Endothelial cell of umbilical vein (primary cell): ENCODE measurements around the gene OSBPL8. TPM values are rescaled to one million over a fixed set of nuclear protein-coding genes. Genes with fewer than 3 reads are reported as not detected.

Experiments used
- BruUV-seq: library from RNA; stranded (reverse); fragments of 400-500 nt; replicated peaks from 2 replicates; lab custom pipeline; 2021; lab: Mats Ljungman, UMichigan
- CTCF ChIA-PET: fragments of 300-600, 350-600 bp; sonication (Branson Sonifier 250); formaldehyde crosslinking; loops from one replicate; lab custom pipeline; 2021; ENCODE audit warnings: antibody characterized with exemption, inconsistent platforms; lab: Charles Lee
- POLR2A ChIA-PET: fragments of 300-600, 350-600 bp; sonication (Branson Sonifier 250); formaldehyde crosslinking; loops from one replicate; lab custom pipeline; 2021; ENCODE audit warnings: antibody characterized with exemption, inconsistent platforms; lab: Charles Lee
- DNase-seq: peaks from one replicate; pipeline ENCODE4 v3.0.0-alpha.2; 2011; ENCODE audit warnings: low read depth, low spot score
- FAIRE-seq: peaks from 2 replicates; lab custom pipeline; 2011; peaks lifted over from hg19 to GRCh38; lab: Jason Lieb, UNC
- H2AFZ ChIP-seq: 2 replicates; pipeline ENCODE4 v1.6.0; 2012; ENCODE audit warnings: low read depth, low read length, control low read depth, inconsistent platforms
- H3K27ac ChIP-seq: 2 replicates; pipeline ENCODE4 v1.5.1; 2011; ENCODE audit warnings: low read depth, mild to moderate bottlenecking, control low read depth, low read length, moderate library complexity; ENCODE audit not compliant: insufficient read depth
- H3K27me3 ChIP-seq, 2 experiments: 2 replicates each; pipeline versions ENCODE4 v1.6.0 to v1.6.1; 2011; ENCODE audit warnings: low read length in 2 of 2, mixed read lengths in 1 of 2; ENCODE audit not compliant: control insufficient read depth in 2 of 2, insufficient read depth in 2 of 2
- H3K36me3 ChIP-seq, 2 experiments: 2 replicates in 1 of 2; 3 replicates in 1 of 2; pipeline ENCODE4 v1.5.1; 2011; ENCODE audit warnings: low read length in 2 of 2, mild to moderate bottlenecking in 1 of 2, moderate library complexity in 1 of 2; ENCODE audit not compliant: control insufficient read depth in 2 of 2, insufficient read depth in 2 of 2; ENCODE audit errors: extremely low read depth in 1 of 2
- H3K4me1 ChIP-seq: 3 replicates; pipeline ENCODE4 v1.5.1; 2011; ENCODE audit warnings: mild to moderate bottlenecking, low read length; ENCODE audit not compliant: control insufficient read depth, insufficient read depth; ENCODE audit errors: extremely low read depth
- H3K4me2 ChIP-seq: 2 replicates; pipeline ENCODE4 v1.6.1; 2011; ENCODE audit warnings: low read length, control low read depth, mixed read lengths; ENCODE audit not compliant: insufficient read depth
- H3K4me3 ChIP-seq, 3 experiments: fragments of 200-600 bp in 1 of 3; sonication (generic), shearing (Covaris generic) in 1 of 3; replicated peaks in 1 of 3; 2 replicates each; pipeline ENCODE4 v1.5.1; 2011 to 2016; ENCODE audit warnings: control low read depth in 3 of 3, low read length in 3 of 3, mild to moderate bottlenecking in 2 of 3, inconsistent platforms in 1 of 3, low read depth in 1 of 3, moderate library complexity in 1 of 3; ENCODE audit not compliant: insufficient read depth in 1 of 3
- H3K79me2 ChIP-seq: 2 replicates; pipeline ENCODE4 v1.6.0; 2012; ENCODE audit warnings: low read length, inconsistent platforms; ENCODE audit not compliant: control insufficient read depth, insufficient read depth
- H3K9ac ChIP-seq: replicated peaks from 2 replicates; pipeline ENCODE3; 2011; ENCODE audit warnings: low read length, control low read depth; ENCODE audit not compliant: insufficient read depth; ENCODE audit errors: extremely low read depth
- H3K9me1 ChIP-seq: replicated peaks from 3 replicates; pipeline ENCODE4 v1.6.0; 2011; ENCODE audit warnings: mild to moderate bottlenecking, low read length; ENCODE audit not compliant: control insufficient read depth, insufficient read depth; ENCODE audit errors: extremely low read depth
- H3K9me3 ChIP-seq: replicated peaks from 2 replicates; pipeline ENCODE4 v1.5.1; 2012; ENCODE audit warnings: low read length, inconsistent platforms; ENCODE audit not compliant: control insufficient read depth, insufficient read depth
- H4K20me1 ChIP-seq: replicated peaks from 2 replicates; pipeline ENCODE3; 2011; ENCODE audit warnings: mild to moderate bottlenecking, low read length; ENCODE audit not compliant: control insufficient read depth, insufficient read depth; ENCODE audit errors: extremely low read depth
- CTCF ChIP-seq, 2 donors: IDR thresholded peaks; 1 replicate in 1 of 2; 2 replicates in 1 of 2; pipeline ENCODE4 v1.5.1; 2011; ENCODE audit warnings: low read length in 2 of 2, mild to moderate bottlenecking in 2 of 2, moderate library complexity in 2 of 2, control low read depth in 1 of 2, inconsistent platforms in 1 of 2, low read depth in 1 of 2; ENCODE audit not compliant: insufficient read depth in 1 of 2; ENCODE audit errors: extremely low read depth in 1 of 2
- EZH2 ChIP-seq: IDR thresholded peaks from 2 replicates; pipeline ENCODE4 v1.6.1; 2012; ENCODE audit warnings: borderline replicate concordance, low read depth, mild to moderate bottlenecking, moderate library complexity, low read length, inconsistent platforms; ENCODE audit not compliant: severe bottlenecking
- FOS ChIP-seq: IDR thresholded peaks from 2 replicates; pipeline ENCODE4 v1.6.1; 2011; ENCODE audit warnings: mild to moderate bottlenecking, low read length, moderate library complexity, borderline replicate concordance; ENCODE audit not compliant: insufficient read depth
- GATA2 ChIP-seq: IDR thresholded peaks from 2 replicates; pipeline ENCODE4 v1.7.0; 2011; ENCODE audit warnings: low read depth, mild to moderate bottlenecking, moderate library complexity, mixed read lengths, low read length; ENCODE audit not compliant: insufficient read length, insufficient read depth
- JUN ChIP-seq: IDR thresholded peaks from 2 replicates; pipeline ENCODE4 v1.6.1; 2011; ENCODE audit warnings: borderline replicate concordance, low read depth; ENCODE audit not compliant: insufficient read length, insufficient read depth
- MYC ChIP-seq: IDR thresholded peaks from one replicate; pipeline ENCODE4 v1.6.1; 2011; ENCODE audit warnings: mild to moderate bottlenecking, low read depth, low read length
- POLR2A ChIP-seq: IDR thresholded peaks from 2 replicates; pipeline ENCODE4 v1.6.1; 2012; ENCODE audit warnings: low read depth, mild to moderate bottlenecking, control low read depth, low read length
- POLR2AphosphoS5 ChIP-seq: IDR thresholded peaks from 2 replicates; pipeline ENCODE4 v1.6.1; 2012; ENCODE audit warnings: low read depth, mild to moderate bottlenecking, control low read depth, low read length, moderate library complexity; ENCODE audit not compliant: insufficient read depth
- dilution Hi-C: fragments of 300-500 bp; cut with MboI; formaldehyde crosslinking; loops from one replicate; pipeline ENCODE4 v1.15.0; 2019; ENCODE audit warnings: low sequenced_read_pairs; ENCODE audit not compliant: extremely low pct_ligation_motif_present
- intact Hi-C: fragments of 100-400 bp; cut with micrococcal nuclease; formaldehyde crosslinking; loops from one replicate; pipeline ENCODE4 v1.10.0; 2022
- polyA plus RNA-seq, 4 experiments: library from polyadenylated mRNA; depleted of rRNA in 3 of 4; stranded (reverse) in 3 of 4; unstranded in 1 of 4; fragments of >200 nt; gene quantifications; 2 replicates each; pipeline versions ENCODE4 v1.2.1 to v1.2.3, GENCODE V29; 2011 to 2012; ENCODE audit warnings: missing spikeins in 1 of 4
- total RNA-seq: library from RNA; stranded (reverse); gene quantifications from 2 replicates; pipeline ENCODE4 v1.2.3, GENCODE V29; 2021
- TF ChIP-seq, protein P1 (sequence below): IDR thresholded peaks from 2 replicates; pipeline ENCODE4 v1.6.1; 2011; ENCODE audit not compliant: insufficient read depth, insufficient read length

Gene OSBPL8
- total and polyA plus RNA-seq, 2 donors (not counting 3 experiments of a cell fraction or from before 2014, with no cell fraction given): 10.3 to 47.6 TPM

- Histone ChIP-seq H3K9me3 (no peaks in the 10 kb centered on the region), H4K20me1 (no peaks in the 10 kb centered on the region), H3K79me2 (no peaks in the 10 kb centered on the region), H3K9me1 (no peaks in the 10 kb centered on the region), H3K27ac (no peak overlapping the region), H3K27me3 (no peaks in the 10 kb centered on the region), H3K36me3 (no peaks in the 10 kb centered on the region), H3K9ac (no peak overlapping the region), H2AFZ (no peak overlapping the region), H3K4me3 (no peak overlapping the region), H3K4me1 (no peaks in the 10 kb centered on the region), H3K4me2 (no peak overlapping the region)
- dilution Hi-C loops (no loop called here), intact Hi-C loops (no loop called here)
- TF ChIP-seq CTCF (IDR thresholded peaks at IDR 0.05; ENCODE audit: extremely low read depth in 1 of 2, insufficient read depth in 1 of 2, low read depth in 1 of 2, low read length in 2 of 2): no peak
- no peak for TF ChIP-seq POLR2A
- no peak for TF ChIP-seq MYC
- no peak for TF ChIP-seq GATA2
- TF ChIP-seq JUN: no peak
- TF ChIP-seq, protein P1, sequence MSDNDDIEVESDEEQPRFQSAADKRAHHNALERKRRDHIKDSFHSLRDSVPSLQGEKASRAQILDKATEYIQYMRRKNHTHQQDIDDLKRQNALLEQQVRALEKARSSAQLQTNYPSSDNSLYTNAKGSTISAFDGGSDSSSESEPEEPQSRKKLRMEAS: no peak
- TF ChIP-seq POLR2AphosphoS5: no peak
- no peak for TF ChIP-seq FOS
- no peak for TF ChIP-seq EZH2
- no peak for DNase-seq
- BruUV-seq: no TSS peak
- POLR2A ChIA-PET: no interaction called here
- CTCF ChIA-PET: no interaction called here
- no peak for FAIRE-seq
These were observed 199.3 kb downstream of the OSBPL8 start for GRCh38 chr12:76360316-76360715.
